IMR-90 (cell line): ENCODE measurements around the gene THEM4. TPM values are rescaled to one million over a fixed set of nuclear protein-coding genes. Genes with fewer than 3 reads are reported as not detected.

Experiments
- ATAC-seq: fragments of 200-7000 bp; cut with Tn5 transposase; 2 replicates; pipeline ENCODE4 v1.9.1; 2020; ENCODE audit warnings: low read depth, mild to moderate bottlenecking, moderate library complexity
- BruUV-seq: library from RNA; stranded (reverse); fragments of 400-500 nt; replicated peaks from 2 replicates; lab custom pipeline; 2021; lab: Mats Ljungman, UMichigan
- CTCF ChIA-PET: fragments of 300-600 bp; formaldehyde crosslinking; extraction: SDS; loops from one replicate; lab custom pipeline; 2021; ENCODE audit warnings: antibody characterized with exemption; lab: Yijun Ruan, JAX
- POLR2A ChIA-PET: fragments of 300-600 bp; sonication (Branson Sonifier 250); formaldehyde crosslinking; loops from one replicate; lab custom pipeline; 2022; ENCODE audit warnings: antibody characterized with exemption; ENCODE audit not compliant: unreplicated experiment; lab: Charles Lee
- DNase-seq: peaks from one replicate; pipeline ENCODE4 v3.0.0; 2013
- H2AFZ ChIP-seq: replicated peaks from 2 replicates; pipeline ENCODE3; 2013; ENCODE audit warnings: low read length, mild to moderate bottlenecking; ENCODE audit not compliant: poor library complexity
- H2AK5ac ChIP-seq: 2 replicates; pipeline ENCODE4 v1.6.1; 2013; ENCODE audit warnings: low read depth, low read length, inconsistent platforms
- H2AK9ac ChIP-seq: replicated peaks from 2 replicates; pipeline ENCODE3; 2013; ENCODE audit warnings: mild to moderate bottlenecking, low read depth, low read length, moderate library complexity; ENCODE audit not compliant: poor library complexity
- H2BK120ac ChIP-seq: 2 replicates; pipeline ENCODE4 v1.6.1; 2013; ENCODE audit warnings: low read depth, low read length, inconsistent platforms
- H2BK15ac ChIP-seq: 3 replicates; pipeline ENCODE4 v1.6.1; 2013; ENCODE audit warnings: low read depth, low read length, inconsistent platforms
- H2BK20ac ChIP-seq: 2 replicates; pipeline ENCODE4 v1.6.1; 2013; ENCODE audit warnings: low read depth, mild to moderate bottlenecking, inconsistent platforms, low read length, moderate library complexity
- H2BK5ac ChIP-seq: 2 replicates; pipeline ENCODE4 v1.6.1; 2013; ENCODE audit warnings: mild to moderate bottlenecking, low read depth, low read length, inconsistent platforms; ENCODE audit not compliant: poor library complexity, severe bottlenecking
- H3K14ac ChIP-seq: replicated peaks from 2 replicates; pipeline ENCODE4 v1.6.1; 2013; ENCODE audit warnings: low read depth, low read length, inconsistent platforms
- H3K18ac ChIP-seq: 2 replicates; pipeline ENCODE4 v1.6.1; 2013; ENCODE audit warnings: low read depth, low read length, control low read depth
- H3K23ac ChIP-seq: 2 replicates; pipeline ENCODE4 v1.6.1; 2013; ENCODE audit warnings: low read depth, low read length, inconsistent platforms
- H3K27ac ChIP-seq: 2 replicates; pipeline ENCODE4 v1.5.1; 2013; ENCODE audit warnings: mild to moderate bottlenecking, control low read depth, low read length; ENCODE audit not compliant: insufficient read depth
- H3K27me3 ChIP-seq: 2 replicates; pipeline ENCODE4 v1.6.1; 2013; ENCODE audit warnings: low read length; ENCODE audit not compliant: control insufficient read depth, insufficient read depth
- H3K36me3 ChIP-seq: 2 replicates; pipeline ENCODE4 v1.6.1; 2013; ENCODE audit warnings: low read length, mixed read lengths; ENCODE audit not compliant: control insufficient read depth, insufficient read depth
- H3K4ac ChIP-seq: 2 replicates; pipeline ENCODE4 v1.6.1; 2013; ENCODE audit warnings: low read depth, low read length, inconsistent platforms
- H3K4me1 ChIP-seq: 2 replicates; pipeline ENCODE4 v1.6.1; 2013; ENCODE audit warnings: low read length, mixed read lengths; ENCODE audit not compliant: control insufficient read depth, insufficient read depth
- H3K4me2 ChIP-seq: 2 replicates; pipeline ENCODE4 v1.6.1; 2013; ENCODE audit warnings: low read depth, mild to moderate bottlenecking, control low read depth, low read length, moderate library complexity
- H3K4me3 ChIP-seq: 2 replicates; pipeline ENCODE4 v1.5.1; 2013; ENCODE audit warnings: low read depth, mild to moderate bottlenecking, control low read depth, low read length, moderate library complexity; ENCODE audit not compliant: insufficient read depth
- H3K56ac ChIP-seq: 2 replicates; pipeline ENCODE4 v1.6.1; 2013; ENCODE audit warnings: low read length, inconsistent platforms; ENCODE audit not compliant: insufficient read depth; ENCODE audit errors: extremely low read depth
- H3K79me1 ChIP-seq, 2 experiments: 2 replicates each; pipeline ENCODE4 v1.6.1; 2013; ENCODE audit warnings: low read length in 2 of 2, inconsistent platforms in 1 of 2, low read depth in 1 of 2
- H3K9ac ChIP-seq: 2 replicates; pipeline ENCODE4 v1.6.1; 2013; ENCODE audit warnings: low read depth, low read length, control low read depth
- H3K9me1 ChIP-seq: 2 replicates; pipeline ENCODE4 v1.6.1; 2013; ENCODE audit warnings: low read length, inconsistent platforms; ENCODE audit not compliant: insufficient read depth
- H3K9me3 ChIP-seq: 2 replicates; pipeline ENCODE4 v1.6.1; 2013; ENCODE audit warnings: low read length; ENCODE audit not compliant: control insufficient read depth, insufficient read depth
- H4K20me1 ChIP-seq: 2 replicates; pipeline ENCODE4 v1.6.1; 2013; ENCODE audit warnings: low read length, inconsistent platforms; ENCODE audit not compliant: insufficient read depth
- H4K5ac ChIP-seq: 2 replicates; pipeline ENCODE4 v1.6.1; 2013; ENCODE audit warnings: mild to moderate bottlenecking, low read depth, low read length, control low read depth
- H4K8ac ChIP-seq, 2 experiments: 2 replicates each; pipeline ENCODE4 v1.6.1; 2013; ENCODE audit warnings: low read depth in 2 of 2, low read length in 2 of 2, control low read depth in 1 of 2, inconsistent platforms in 1 of 2
- H4K91ac ChIP-seq: 2 replicates; pipeline ENCODE4 v1.6.1; 2013; ENCODE audit warnings: low read depth, low read length, inconsistent platforms; ENCODE audit not compliant: insufficient read depth
- CHD1 ChIP-seq: IDR thresholded peaks from 2 replicates; pipeline ENCODE4 v1.6.1; 2012; ENCODE audit warnings: low read depth, low read length, improper control_type of control experiment
- CTCF ChIP-seq: conservative IDR thresholded peaks from 2 replicates; pipeline ENCODE4 v1.5.1; 2012; ENCODE audit warnings: mild to moderate bottlenecking, low read depth, low read length, improper control_type of control experiment
- ELK1 ChIP-seq: fragments of 150-350 bp; IDR thresholded peaks from 2 replicates; pipeline ENCODE4 v1.6.1; 2016; ENCODE audit warnings: low read depth, mild to moderate bottlenecking, low read length, moderate library complexity, borderline replicate concordance
- FOS ChIP-seq: fragments of 150-350 bp; IDR thresholded peaks from 2 replicates; pipeline ENCODE4 v1.6.1; 2016; ENCODE audit warnings: low read depth, low read length
- RAD21 ChIP-seq: IDR thresholded peaks from 2 replicates; pipeline ENCODE4 v1.6.1; 2012; ENCODE audit warnings: low read length, improper control_type of control experiment
- WGBS, 2 experiments: methylation state at CpG; one replicate each; pipeline versions ENCODE4 v1.1.5 to v1.1.7; 2013; ENCODE audit warnings: missing lambda C conversion rate in 2 of 2; ENCODE audit not compliant: insufficient read length in 1 of 2; ENCODE audit errors: extremely low coverage in 2 of 2; 5-methylcytosine and 5-hydroxymethylcytosine counted together
- dilution Hi-C: fragments of 300-500 bp; cut with HindIII; formaldehyde crosslinking; loops from one replicate; pipeline ENCODE4 v1.14.3; 2018; ENCODE audit warnings: low sequenced_read_pairs; ENCODE audit not compliant: unreplicated experiment
- in situ Hi-C: fragments of 300-500 bp; cut with MboI; formaldehyde crosslinking; loops from 3 replicates; pipeline ENCODE4 v1.14.3; 2019; ENCODE audit warnings: low sequenced_read_pairs, inconsistent platforms, mixed read lengths
- intact Hi-C: fragments of 100-400 bp; cut with micrococcal nuclease; formaldehyde crosslinking; loops from 2 replicates; pipeline ENCODE4 v1.10.0; 2022
- polyA plus RNA-seq, 3 experiments: library from polyadenylated mRNA; depleted of rRNA; stranded (reverse); fragments of >200 nt; gene quantifications; 2 replicates each; pipeline ENCODE4 v1.2.3, GENCODE V29; 2012; ENCODE audit warnings: low replicate concordance in 1 of 3
- total RNA-seq: library from RNA; depleted of rRNA; stranded (reverse); fragments of >200 nt; gene quantifications from 2 replicates; pipeline ENCODE4 v1.2.3, GENCODE V29; 2012

The THEM4 gene
- total and polyA plus RNA-seq, 2 of the 4 experiments (the other 2 are of a cell fraction), result 7.3 to 15.7 TPM

- in situ Hi-C loops, result no loop called here
These were observed 37.9 kb downstream of the THEM4 start for GRCh38 chr1:151871284-151872030.

More at GRCh38 chr1:151871284-151872030, 37.9 kb downstream of the THEM4 start:
- Histone ChIP-seq H3K27ac (no peak overlapping the region), H3K9me1 (no peaks in the 10 kb centered on the region), H2BK120ac (no peak overlapping the region), H3K4ac (no peak overlapping the region), H3K27me3 (no peaks in the 10 kb centered on the region), H2AK5ac (no peak overlapping the region), H3K18ac (no peak overlapping the region), H3K4me3 (no peak overlapping the region), H4K8ac (no peak overlapping the region), H2BK5ac (no peak overlapping the region), H3K4me2 (no peak overlapping the region), H4K91ac (no peak overlapping the region), H2BK20ac (no peak overlapping the region), H2AK9ac (no peak overlapping the region), H3K36me3 (peaks cover 2% of the 10 kb centered on the region; the same call in 1 of the 2 replicates), H4K5ac (no peak overlapping the region), H3K4me1 (no peaks in the 10 kb centered on the region), H2BK15ac (no peak overlapping the region), H2AFZ (no peak overlapping the region), H3K79me1 (no peaks in the 10 kb centered on the region), H3K9ac (no peak overlapping the region), H3K56ac (no peak overlapping the region), H3K14ac (no peak overlapping the region), H4K20me1 (no peaks in the 10 kb centered on the region), H3K23ac (no peak overlapping the region), H3K9me3 (no peaks in the 10 kb centered on the region)
- dilution Hi-C loops (no loop called here), intact Hi-C loops (no loop called here)
- no TSS peak for BruUV-seq
- ChIA-PET POLR2A (no interaction called here), CTCF (no interaction called here)
- no peak for ATAC-seq
- TF ChIP-seq RAD21 (no peak), FOS (no peak), ELK1 (no peak), CHD1 (no peak), CTCF (no peak)
- DNase-seq, result no peak
- 70% methylated on average over 2 of the region's 5 CpGs; no CpG with 5 or more reads in 1 of the 2 experiments for WGBS, 2 experiments
